SK-N-SH treated with all-trans-retinoic acid at 6 μM for 48 hours (cell line): ENCODE results near the gene LNX2.

Experiments used
- ARNTL ChIP-seq: fragments of 450-650 bp; formaldehyde crosslinking; IDR thresholded peaks from 2 replicates; pipeline ENCODE4 v1.5.0; 2020; ENCODE audit warnings: low read depth, mild to moderate bottlenecking, moderate library complexity, borderline replicate concordance
- BACH2 ChIP-seq: fragments of 250-450 bp; sonication (Bioruptor Pico); IDR thresholded peaks from 2 replicates; pipeline ENCODE4 v1.9.0; 2021; ENCODE audit warnings: mild to moderate bottlenecking, borderline replicate concordance
- CSDC2 ChIP-seq: fragments of 250-450 bp; sonication (Bioruptor Pico); IDR thresholded peaks from 2 replicates; pipeline ENCODE4 v1.5.0; 2020; ENCODE audit warnings: mild to moderate bottlenecking, moderate library complexity
- CSRNP3 ChIP-seq: fragments of 250-450 bp; sonication (Bioruptor Pico); IDR thresholded peaks from 2 replicates; pipeline ENCODE4 v1.5.1; 2021; ENCODE audit warnings: mild to moderate bottlenecking, moderate library complexity
- ESRRG ChIP-seq: fragments of 250-450 bp; sonication (Bioruptor Pico); IDR thresholded peaks from 2 replicates; pipeline ENCODE4 v1.6.1; 2021; ENCODE audit warnings: mild to moderate bottlenecking
- GLIS3 ChIP-seq: fragments of 250-450 bp; sonication (Bioruptor Pico); IDR thresholded peaks from 2 replicates; pipeline ENCODE4 v1.5.0; 2020; ENCODE audit warnings: mild to moderate bottlenecking, moderate library complexity
- ISL1 ChIP-seq: fragments of 250-450 bp; sonication (Bioruptor Pico); IDR thresholded peaks from 2 replicates; pipeline ENCODE4 v2.1.2; 2022; ENCODE audit warnings: mild to moderate bottlenecking, moderate library complexity
- PATZ1 ChIP-seq: fragments of 250-450 bp; sonication (Bioruptor Pico); IDR thresholded peaks from 2 replicates; pipeline ENCODE4 v1.8.0; 2020; ENCODE audit warnings: mild to moderate bottlenecking, moderate library complexity, borderline replicate concordance
- PPARA ChIP-seq: fragments of 250-450 bp; sonication (Bioruptor Pico); IDR thresholded peaks from 2 replicates; pipeline ENCODE4 v1.5.0; 2020; ENCODE audit warnings: mild to moderate bottlenecking, borderline replicate concordance
- RARB ChIP-seq: fragments of 250-450 bp; sonication (Bioruptor Pico); IDR thresholded peaks from 2 replicates; pipeline ENCODE4 v1.8.0; 2021; ENCODE audit warnings: mild to moderate bottlenecking, moderate library complexity
- SNAI2 ChIP-seq: fragments of 250-450 bp; sonication (Bioruptor Pico); IDR thresholded peaks from 2 replicates; pipeline ENCODE4 v1.5.0; 2020; ENCODE audit warnings: mild to moderate bottlenecking, moderate library complexity
- ZFP3 ChIP-seq: fragments of 250-450 bp; sonication (Bioruptor Pico); IDR thresholded peaks from 2 replicates; pipeline ENCODE4 v1.5.0; 2020; ENCODE audit warnings: mild to moderate bottlenecking, moderate library complexity
- ZNF565 ChIP-seq: fragments of 450-650 bp; formaldehyde crosslinking; conservative IDR thresholded peaks from 2 replicates; pipeline ENCODE4 v1.5.0; 2020; ENCODE audit warnings: low read depth, mild to moderate bottlenecking, moderate library complexity
- TF ChIP-seq, protein P1 (sequence below): fragments of 250-450 bp; sonication (Bioruptor Pico); IDR thresholded peaks from 2 replicates; pipeline ENCODE4 v1.5.1; 2020; ENCODE audit warnings: low read depth, mild to moderate bottlenecking, moderate library complexity

GRCh38 chr13:27621366-27622101, 1.2 kb upstream of the LNX2 start, which contains the start of gene POLR1D:
- TF ChIP-seq, protein P1, sequence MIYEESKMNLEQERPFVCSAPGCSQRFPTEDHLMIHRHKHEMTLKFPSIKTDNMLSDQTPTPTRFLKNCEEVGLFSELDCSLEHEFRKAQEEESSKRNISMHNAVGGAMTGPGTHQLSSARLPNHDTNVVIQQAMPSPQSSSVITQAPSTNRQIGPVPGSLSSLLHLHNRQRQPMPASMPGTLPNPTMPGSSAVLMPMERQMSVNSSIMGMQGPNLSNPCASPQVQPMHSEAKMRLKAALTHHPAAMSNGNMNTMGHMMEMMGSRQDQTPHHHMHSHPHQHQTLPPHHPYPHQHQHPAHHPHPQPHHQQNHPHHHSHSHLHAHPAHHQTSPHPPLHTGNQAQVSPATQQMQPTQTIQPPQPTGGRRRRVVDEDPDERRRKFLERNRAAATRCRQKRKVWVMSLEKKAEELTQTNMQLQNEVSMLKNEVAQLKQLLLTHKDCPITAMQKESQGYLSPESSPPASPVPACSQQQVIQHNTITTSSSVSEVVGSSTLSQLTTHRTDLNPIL (CRISPR knock-in tag), result no peak
- TF ChIP-seq CSDC2 (CRISPR knock-in tag) (no peak), ARNTL (no peak), GLIS3 (CRISPR knock-in tag) (no peak), SNAI2 (no peak), PATZ1 (CRISPR knock-in tag) (no peak), BACH2 (CRISPR knock-in tag) (no peak), ISL1 (CRISPR knock-in tag) (no peak), ESRRG (CRISPR knock-in tag) (no peak), RARB (CRISPR knock-in tag) (no peak), ZNF565 (CRISPR knock-in tag) (no peak), CSRNP3 (CRISPR knock-in tag) (no peak), ZFP3 (no peak), PPARA (CRISPR knock-in tag) (no peak)
